Testis (tissue), 3 donors: ENCODE measurements around the gene IL5RA. TPM values are rescaled to one million over a fixed set of nuclear protein-coding genes. Genes with fewer than 3 reads are reported as not detected.

Source experiments
- DNase-seq: peaks from one replicate; pipeline ENCODE4 v3.0.0-alpha.2; 2019
- H3K27ac ChIP-seq, 2 donors: fragments of 200-600 bp; sonication (generic); one replicate each; pipeline ENCODE4 v1.5.1; 2019
- H3K27me3 ChIP-seq: fragments of 200-600 bp; sonication (generic); one replicate; pipeline ENCODE4 v1.5.1; 2019
- H3K36me3 ChIP-seq: fragments of 200-600 bp; sonication (generic); one replicate; pipeline ENCODE4 v1.5.1; 2017; ENCODE audit warnings: low read depth; ENCODE audit errors: missing control alignments
- H3K4me1 ChIP-seq: fragments of 200-600 bp; sonication (generic); one replicate; pipeline ENCODE4 v1.5.1; 2019
- H3K4me3 ChIP-seq, 2 donors: fragments of 200-600 bp; sonication (generic); one replicate each; pipeline ENCODE4 v1.5.1; 2017 to 2019
- H3K9me3 ChIP-seq: fragments of 200-600 bp; sonication (generic); one replicate; pipeline ENCODE4 v1.5.1; 2017
- CTCF ChIP-seq, 3 experiments: fragments of 450-650 bp in 2 of 3; fragments of 200-600 bp in 1 of 3; sonication (generic) in 1 of 3; IDR thresholded peaks; one replicate each; pipeline ENCODE4 v1.5.1; 2016 to 2019; ENCODE audit warnings: antibody characterized with exemption in 3 of 3, mild to moderate bottlenecking in 2 of 3, moderate library complexity in 1 of 3
- POLR2A ChIP-seq: fragments of 450-650 bp; IDR thresholded peaks from one replicate; pipeline ENCODE4 v1.6.1; 2017; ENCODE audit warnings: antibody characterized with exemption, mild to moderate bottlenecking, moderate library complexity
- WGBS, 2 donors: methylation state at CpG; one replicate each; pipeline ENCODE4 v1.1.5; 2018; 5-methylcytosine and 5-hydroxymethylcytosine counted together
- intact Hi-C: fragments of 100-400 bp; cut with DNase I; formaldehyde crosslinking; loops from one replicate; pipeline ENCODE4 v1.15.1; 2023; ENCODE audit warnings: low total_unique reads
- polyA plus RNA-seq: library from polyadenylated mRNA; stranded (reverse); fragments of 350-450 nt; fragmentation: Illumina TruSeq; extraction: RNeasy Lipid Tissue Mini Kit (QIAGEN cat#74804); gene quantifications from one replicate; pipeline ENCODE4 v1.2.3, GENCODE V29; 2014; ENCODE audit warnings: low read depth, low replicate concordance; ENCODE audit not compliant: insufficient read depth
- total RNA-seq, 2 donors: library from RNA; depleted of rRNA; stranded (reverse); fragments of >200 nt; gene quantifications; one replicate each; pipeline ENCODE4 v1.2.3, GENCODE V29; 2016

IL5RA gene
- total and polyA plus RNA-seq, 3 donors from 2014 or later, result 0.43 to 1.8 (median 0.87) TPM

- Histone ChIP-seq H3K4me1 (no peaks in the 10 kb centered on the region), H3K27ac (no peak overlapping the region), H3K4me3 (no peak overlapping the region), H3K27me3 (no peaks in the 10 kb centered on the region), H3K9me3 (no peaks in the 10 kb centered on the region), H3K36me3 (no peaks in the 10 kb centered on the region)
- no peak for TF ChIP-seq CTCF (IDR thresholded peaks at IDR 0.05)
- TF ChIP-seq POLR2A, result no peak
- no peak for DNase-seq
- intact Hi-C loops, result no loop called here
- 88 to 89% methylated on average over 8 of the region's 8 CpGs for WGBS, 2 donors
Observed at GRCh38 chr3:3145831-3146230, 35.7 kb upstream of the IL5RA start.

GRCh38 chr3:3141939-3142338 lies 31.8 kb upstream of the IL5RA start:
- Histone ChIP-seq H3K9me3 (no peaks in the 10 kb centered on the region), H3K36me3 (no peaks in the 10 kb centered on the region), H3K27ac (no peak overlapping the region), H3K4me3 (no peak overlapping the region), H3K4me1 (no peaks in the 10 kb centered on the region), H3K27me3 (no peaks in the 10 kb centered on the region)
- no peak for TF ChIP-seq CTCF (IDR thresholded peaks at IDR 0.05)
- TF ChIP-seq POLR2A, result no peak
- intact Hi-C loops, result no loop called here
- no peak for DNase-seq

- H3K4me1 ChIP-seq, result no peaks in the 10 kb centered on the region
- no peak for TF ChIP-seq CTCF (IDR thresholded peaks at IDR 0.05)
- no peak for TF ChIP-seq POLR2A
- WGBS, 2 donors, result 89 to 91% methylated on average over 6 of the region's 6 CpGs
- H3K27ac ChIP-seq, result no peak overlapping the region
- H3K36me3 ChIP-seq, result no peaks in the 10 kb centered on the region
- no peaks in the 10 kb centered on the region for H3K9me3 ChIP-seq
- no peak for DNase-seq
- no peaks in the 10 kb centered on the region for H3K27me3 ChIP-seq
- intact Hi-C loops, result no loop called here
- no peak overlapping the region for H3K4me3 ChIP-seq
Observed at GRCh38 chr3:3137526-3137925, 27.4 kb upstream of the IL5RA start.

GRCh38 chr3:3134750-3135448 lies 24.7 kb upstream of the IL5RA start:
- H3K9me3 ChIP-seq, result no peaks in the 10 kb centered on the region
- H3K4me1 ChIP-seq, result no peaks in the 10 kb centered on the region
- H3K4me3 ChIP-seq, result no peak overlapping the region
- intact Hi-C loops, result no loop called here
- H3K27ac ChIP-seq, result no peak overlapping the region
- H3K27me3 ChIP-seq, result no peaks in the 10 kb centered on the region
- H3K36me3 ChIP-seq, result no peaks in the 10 kb centered on the region
- WGBS, 2 donors, result 95 to 98% methylated on average over 4 of the region's 4 CpGs
- TF ChIP-seq POLR2A (no peak), CTCF (IDR thresholded peaks at IDR 0.05) (no peak)
- no peak for DNase-seq

- intact Hi-C loops, result no loop called here
- H3K27ac ChIP-seq, result no peak overlapping the region
- 66 to 75% methylated on average over 6 of the region's 6 CpGs for WGBS, 2 donors
Observed at GRCh38 chr3:3133500-3133899, 23.3 kb upstream of the IL5RA start.

More at GRCh38 chr3:3133500-3133899, 23.3 kb upstream of the IL5RA start:
- no peaks in the 10 kb centered on the region for H3K27me3 ChIP-seq
- H3K36me3 ChIP-seq, result no peaks in the 10 kb centered on the region
- H3K9me3 ChIP-seq, result no peaks in the 10 kb centered on the region
- no peak for TF ChIP-seq POLR2A
- no peak for TF ChIP-seq CTCF (IDR thresholded peaks at IDR 0.05)
- H3K4me1 ChIP-seq, result no peaks in the 10 kb centered on the region
- H3K4me3 ChIP-seq, result no peak overlapping the region
- no peak for DNase-seq
